ENCODE measurements around the gene ETFDH.
"Not testable (repeated sequence)": the region's sequence is repeated elsewhere in the genome, so short reads cannot be mapped to it uniquely, and the experiment has no call there.

ETFDH gene

DNA sequence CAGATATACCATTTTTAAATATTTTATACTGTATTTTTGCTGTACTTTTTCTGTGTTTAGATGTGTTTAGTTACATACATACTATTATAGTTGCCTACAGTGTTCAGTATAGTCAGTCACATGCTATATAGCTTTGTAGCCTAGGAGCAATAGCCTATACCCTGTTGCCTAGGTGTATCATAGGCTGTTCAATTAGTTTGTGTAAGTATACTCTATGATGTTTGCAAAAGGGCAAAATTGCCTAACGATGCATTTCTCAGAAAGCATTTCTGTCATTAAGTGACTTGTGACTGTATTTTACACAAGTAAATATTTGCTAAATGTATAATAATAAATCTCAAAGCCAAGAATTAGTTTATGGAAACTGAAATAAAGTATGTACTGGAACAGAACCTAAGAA is 9.5 kb downstream of the ETFDH start:
- TF ChIP-seq, protein P1, sequence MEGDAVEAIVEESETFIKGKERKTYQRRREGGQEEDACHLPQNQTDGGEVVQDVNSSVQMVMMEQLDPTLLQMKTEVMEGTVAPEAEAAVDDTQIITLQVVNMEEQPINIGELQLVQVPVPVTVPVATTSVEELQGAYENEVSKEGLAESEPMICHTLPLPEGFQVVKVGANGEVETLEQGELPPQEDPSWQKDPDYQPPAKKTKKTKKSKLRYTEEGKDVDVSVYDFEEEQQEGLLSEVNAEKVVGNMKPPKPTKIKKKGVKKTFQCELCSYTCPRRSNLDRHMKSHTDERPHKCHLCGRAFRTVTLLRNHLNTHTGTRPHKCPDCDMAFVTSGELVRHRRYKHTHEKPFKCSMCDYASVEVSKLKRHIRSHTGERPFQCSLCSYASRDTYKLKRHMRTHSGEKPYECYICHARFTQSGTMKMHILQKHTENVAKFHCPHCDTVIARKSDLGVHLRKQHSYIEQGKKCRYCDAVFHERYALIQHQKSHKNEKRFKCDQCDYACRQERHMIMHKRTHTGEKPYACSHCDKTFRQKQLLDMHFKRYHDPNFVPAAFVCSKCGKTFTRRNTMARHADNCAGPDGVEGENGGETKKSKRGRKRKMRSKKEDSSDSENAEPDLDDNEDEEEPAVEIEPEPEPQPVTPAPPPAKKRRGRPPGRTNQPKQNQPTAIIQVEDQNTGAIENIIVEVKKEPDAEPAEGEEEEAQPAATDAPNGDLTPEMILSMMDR (IDR thresholded peaks at IDR 0.05; ENCODE audit: low read depth, low read length): no peak
- no peak overlapping the region for H3K4me3 ChIP-seq (ENCODE audit: low read depth, low read length)

DNA sequence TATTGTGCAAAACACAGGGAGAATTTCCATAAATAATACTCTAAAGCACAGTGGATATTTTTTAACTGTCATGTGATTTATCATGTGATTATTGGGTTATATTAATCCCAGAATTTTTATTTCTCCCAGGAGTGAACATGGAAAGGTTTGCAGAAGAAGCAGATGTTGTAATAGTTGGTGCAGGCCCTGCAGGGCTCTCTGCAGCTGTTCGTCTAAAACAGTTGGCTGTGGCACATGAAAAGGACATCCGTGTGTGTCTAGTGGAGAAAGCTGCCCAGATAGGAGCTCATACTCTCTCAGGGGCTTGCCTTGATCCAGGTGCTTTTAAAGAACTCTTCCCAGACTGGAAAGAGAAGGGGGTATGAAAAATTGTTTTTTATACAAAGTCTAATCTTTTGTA is 10.0 kb downstream of the ETFDH start:
- TF ChIP-seq, protein P1 (IDR thresholded peaks at IDR 0.05; ENCODE audit: low read depth, low read length): no peak
- no peak overlapping the region for H3K4me3 ChIP-seq (ENCODE audit: low read depth, low read length)

DNA sequence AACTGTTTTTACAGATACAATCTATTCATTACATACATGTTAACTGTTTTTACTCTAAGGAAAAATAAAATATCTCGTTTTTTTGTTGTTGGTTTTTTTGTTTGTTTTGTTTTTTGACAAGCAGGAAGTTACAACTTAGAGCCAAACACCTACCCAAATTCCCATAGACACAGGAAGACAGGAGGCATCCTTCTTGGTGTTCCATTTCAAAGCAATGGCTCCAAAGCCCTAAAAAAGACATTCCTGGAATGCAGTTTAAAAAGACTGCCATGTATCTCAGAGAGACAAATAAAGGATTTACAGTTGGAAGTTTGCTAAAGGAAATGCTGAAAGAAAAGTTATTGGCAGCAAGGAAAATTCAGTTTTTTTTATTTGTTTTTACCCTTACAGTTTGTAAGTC is 16.7 kb downstream of the ETFDH start:
- TF ChIP-seq, protein P1 (IDR thresholded peaks at IDR 0.05; ENCODE audit: low read depth, low read length): no peak

DNA sequence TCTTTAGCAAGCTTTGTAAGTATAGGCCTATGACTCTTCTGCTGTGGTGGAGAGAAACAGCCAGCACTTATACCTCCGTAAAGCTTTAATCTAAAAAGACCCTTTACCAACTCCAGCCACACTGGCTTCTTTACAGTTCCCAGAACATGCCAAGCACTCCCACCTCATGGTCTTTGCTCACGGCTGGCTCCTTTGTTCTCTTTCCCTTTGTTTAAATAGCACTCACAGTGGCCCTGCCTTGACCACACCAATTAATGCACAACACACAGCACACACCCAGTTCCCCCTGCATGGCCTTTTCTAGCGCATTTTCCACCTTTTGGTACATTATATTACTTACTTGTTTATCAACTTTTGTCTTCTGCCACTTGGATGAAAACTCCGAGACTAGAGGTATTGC is 32.2 kb downstream of the ETFDH start:
- H3K4me3 ChIP-seq (ENCODE audit: low read depth, low read length): no peak overlapping the region
- TF ChIP-seq, protein P1 (IDR thresholded peaks at IDR 0.05; ENCODE audit: low read depth, low read length): no peak

More for the DNA sequence above, 16.7 kb downstream of the ETFDH start:
- no peak overlapping the region for H3K4me3 ChIP-seq (ENCODE audit: low read depth, low read length)

DNA sequence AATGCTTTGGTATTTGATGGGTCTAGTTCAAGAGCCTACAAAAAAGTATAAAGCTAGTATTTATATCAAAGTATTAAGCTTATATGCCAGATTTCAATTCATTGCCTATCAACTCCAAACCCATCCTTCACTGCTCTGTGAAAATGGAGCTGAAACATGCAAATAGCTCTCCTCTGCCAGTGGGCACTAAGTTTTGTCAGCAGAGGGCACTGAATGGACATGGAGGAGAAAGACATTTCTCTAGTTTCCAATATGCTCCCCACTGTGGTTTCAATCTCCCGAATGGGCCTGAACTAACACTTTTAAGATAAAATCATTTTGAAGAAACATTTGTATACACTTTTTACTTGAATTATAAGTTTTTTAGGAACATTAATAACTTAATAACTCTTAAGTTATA is 38.7 kb downstream of the ETFDH start:
- no peak overlapping the region for H3K4me3 ChIP-seq (ENCODE audit: low read depth, low read length)
- TF ChIP-seq, protein P1 (IDR thresholded peaks at IDR 0.05; ENCODE audit: low read depth, low read length): no peak

DNA sequence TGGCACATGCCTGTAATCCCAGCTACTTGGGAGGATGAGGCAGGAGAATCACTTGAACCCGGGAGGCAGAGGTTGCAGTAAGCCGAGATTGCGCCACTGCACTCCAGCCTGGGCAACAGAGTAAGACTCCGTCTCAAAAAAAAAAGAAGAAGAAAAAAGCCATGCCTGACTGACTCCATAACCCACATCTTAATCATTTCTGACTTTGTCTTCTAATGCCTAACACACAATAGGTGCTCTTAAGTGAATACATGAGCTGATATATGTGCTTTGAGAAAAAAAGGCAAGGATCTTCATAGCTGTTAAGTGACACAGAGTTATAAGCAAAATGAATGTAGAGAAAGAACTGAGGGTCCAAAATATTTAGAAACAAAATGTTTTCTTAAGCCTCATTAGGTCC is 40.5 kb downstream of the ETFDH start:
- H3K4me3 ChIP-seq (ENCODE audit: low read depth, low read length): not testable (repeated sequence)

DNA sequence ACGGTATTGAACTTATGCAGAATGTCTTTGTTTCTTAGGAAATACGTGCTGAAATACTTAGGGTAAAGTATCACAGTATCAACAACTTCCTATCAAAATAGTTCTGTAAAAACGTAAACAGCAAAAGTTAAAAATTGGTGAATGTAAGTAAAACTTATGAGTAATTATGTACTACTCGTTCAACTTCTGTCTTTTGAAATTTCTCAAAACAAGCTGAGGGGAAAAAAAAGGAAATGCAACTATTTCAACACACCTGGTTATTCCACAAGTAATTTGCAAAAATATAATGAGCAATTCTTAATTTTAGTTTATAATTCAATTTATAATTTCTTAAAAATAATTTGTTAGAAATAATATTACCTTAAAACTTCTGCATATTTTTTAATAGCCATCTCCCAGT is 42.8 kb downstream of the ETFDH start:
- H3K4me3 ChIP-seq (ENCODE audit: low read depth, low read length): no peak overlapping the region
- TF ChIP-seq, protein P1 (IDR thresholded peaks at IDR 0.05; ENCODE audit: low read depth, low read length): no peak

DNA sequence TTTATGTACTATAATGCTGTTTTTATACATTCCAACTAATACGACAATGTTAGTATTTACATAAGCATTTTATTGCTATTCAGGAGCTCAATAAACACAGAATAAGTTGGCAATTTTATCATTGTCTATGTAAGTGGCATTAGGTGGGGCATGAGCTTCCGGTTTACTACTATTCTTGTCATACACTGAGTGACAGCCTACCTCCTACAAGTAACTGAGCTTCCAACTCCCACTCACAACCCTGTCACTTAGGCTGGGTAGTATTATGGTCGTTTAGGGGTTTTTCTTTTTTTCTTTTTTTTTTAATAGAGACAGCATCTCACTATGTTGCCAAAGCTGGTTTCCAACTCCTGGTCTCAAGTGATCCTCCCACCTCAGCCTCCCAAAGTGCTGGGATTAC is 43.7 kb downstream of the ETFDH start:
- TF ChIP-seq, protein P1 (IDR thresholded peaks at IDR 0.05; ENCODE audit: low read depth, low read length): no peak
- H3K4me3 ChIP-seq (ENCODE audit: low read depth, low read length): no peak overlapping the region

Measured in WI38 (cell line).